Karpas-422 (cell line): ENCODE results near the gene ALDH1A3. TPM values are rescaled to one million over a fixed set of nuclear protein-coding genes. Genes with fewer than 3 reads are reported as not detected.

ENCODE experiments used
- DNase-seq: peaks from one replicate; pipeline ENCODE4 v3.0.0-alpha.2; 2015
- H2AFZ ChIP-seq: fragments of 200-600 bp; sonication (generic); 2 replicates; pipeline ENCODE4 v1.6.1; 2014; ENCODE audit warnings: antibody characterized with exemption, low read length, mixed read lengths
- H3K27ac ChIP-seq: fragments of 200-600 bp; sonication (generic); 2 replicates; pipeline ENCODE4 v1.5.1; 2014; ENCODE audit warnings: mild to moderate bottlenecking, low read length, moderate library complexity
- H3K27me3 ChIP-seq: fragments of 200-600 bp; sonication (generic); 2 replicates; pipeline ENCODE4 v1.6.1; 2014; ENCODE audit warnings: low read length, mixed read lengths
- H3K36me3 ChIP-seq: fragments of 200-600 bp; sonication (generic); 2 replicates; pipeline ENCODE4 v1.6.1; 2014; ENCODE audit warnings: low read length, mixed read lengths; ENCODE audit not compliant: insufficient read depth
- H3K4me1 ChIP-seq: fragments of 200-600 bp; sonication (generic); 2 replicates; pipeline ENCODE4 v1.6.1; 2014; ENCODE audit warnings: mild to moderate bottlenecking, low read length, mixed read lengths
- H3K4me2 ChIP-seq: fragments of 200-600 bp; sonication (generic); 2 replicates; pipeline ENCODE4 v1.6.1; 2014; ENCODE audit warnings: low read length, low read depth, mild to moderate bottlenecking; ENCODE audit not compliant: poor library complexity, severe bottlenecking
- H3K4me3 ChIP-seq: fragments of 200-600 bp; sonication (generic); 2 replicates; pipeline ENCODE4 v1.5.1; 2014; ENCODE audit warnings: mild to moderate bottlenecking, antibody characterized with exemption, low read length, mixed read lengths
- H3K79me2 ChIP-seq: fragments of 200-600 bp; sonication (generic); 2 replicates; pipeline ENCODE4 v1.6.1; 2014; ENCODE audit warnings: mild to moderate bottlenecking, low read length, mixed read lengths
- H3K9ac ChIP-seq: fragments of 200-600 bp; sonication (generic); 2 replicates; pipeline ENCODE4 v1.6.0; 2014; ENCODE audit warnings: low read length
- H3K9me2 ChIP-seq: fragments of 200-600 bp; sonication (generic), shearing (Covaris generic); replicated peaks from 2 replicates; pipeline ENCODE4 v1.6.0; 2014; ENCODE audit warnings: mild to moderate bottlenecking, low read length, moderate library complexity; ENCODE audit not compliant: insufficient read depth
- H3K9me3 ChIP-seq: fragments of 300-700, 200-600 bp; sonication (generic); 2 replicates; pipeline ENCODE4 v1.6.1; 2014; ENCODE audit warnings: low read length, mixed read lengths
- H4K20me1 ChIP-seq: fragments of 200-600 bp; sonication (generic); 2 replicates; pipeline ENCODE4 v1.6.1; 2014; ENCODE audit warnings: mild to moderate bottlenecking, antibody characterized with exemption, low read length, low read depth; ENCODE audit not compliant: insufficient read depth
- total RNA-seq: library from RNA; depleted of rRNA; stranded (reverse); fragments of >200 nt; shearing (Covaris generic); gene quantifications from 2 replicates; pipeline ENCODE4 v1.2.3, GENCODE V29; 2014; ENCODE audit warnings: low replicate concordance

The ALDH1A3 gene
- total RNA-seq, 1 experiment from 2014 or later = not detected

DNA sequence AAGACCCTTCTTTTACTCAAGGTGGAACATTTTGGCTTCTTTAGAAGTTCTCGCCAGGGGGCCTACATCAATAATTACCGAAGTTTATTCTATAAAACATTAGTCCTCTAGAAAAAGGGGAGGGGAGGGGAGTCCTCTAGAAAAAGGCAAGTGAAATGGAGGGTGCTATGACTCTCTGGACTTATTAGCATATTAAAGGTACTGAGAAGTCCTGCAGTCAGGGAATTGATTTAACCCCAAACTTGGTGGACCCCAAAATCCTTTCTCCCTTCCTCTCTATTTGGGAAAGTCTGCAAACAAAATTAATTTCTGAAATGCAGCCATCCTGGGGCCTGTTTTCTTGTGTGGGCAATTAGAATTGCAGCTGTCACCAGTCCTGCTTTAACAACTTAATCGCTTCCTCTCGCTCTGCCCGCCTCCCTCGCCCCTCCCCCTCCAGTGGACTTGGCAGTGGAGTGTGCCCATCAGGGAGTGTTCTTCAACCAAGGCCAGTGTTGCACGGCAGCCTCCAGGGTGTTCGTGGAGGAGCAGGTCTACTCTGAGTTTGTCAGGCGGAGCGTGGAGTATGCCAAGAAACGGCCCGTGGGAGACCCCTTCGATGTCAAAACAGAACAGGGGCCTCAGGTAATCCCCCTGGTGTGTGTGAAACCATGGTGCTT is 20.6 kb downstream of the ALDH1A3 start:
- H3K79me2 ChIP-seq = no peaks in the 10 kb centered on the region
- peaks cover 7% of the 10 kb centered on the region; the same call in 1 of the 2 replicates for H3K4me1 ChIP-seq
- no peak overlapping the region for H3K27ac ChIP-seq
- H2AFZ ChIP-seq = no peak overlapping the region
- no peaks in the 10 kb centered on the region for H3K27me3 ChIP-seq
- no peaks in the 10 kb centered on the region for H3K9me2 ChIP-seq
- H3K9me3 ChIP-seq = no peaks in the 10 kb centered on the region
- no peak overlapping the region for H3K4me2 ChIP-seq
- DNase-seq = no peak
- no peak overlapping the region for H3K9ac ChIP-seq
- H4K20me1 ChIP-seq = no peaks in the 10 kb centered on the region
- no peak overlapping the region for H3K4me3 ChIP-seq
- H3K36me3 ChIP-seq = no peaks in the 10 kb centered on the region

DNA sequence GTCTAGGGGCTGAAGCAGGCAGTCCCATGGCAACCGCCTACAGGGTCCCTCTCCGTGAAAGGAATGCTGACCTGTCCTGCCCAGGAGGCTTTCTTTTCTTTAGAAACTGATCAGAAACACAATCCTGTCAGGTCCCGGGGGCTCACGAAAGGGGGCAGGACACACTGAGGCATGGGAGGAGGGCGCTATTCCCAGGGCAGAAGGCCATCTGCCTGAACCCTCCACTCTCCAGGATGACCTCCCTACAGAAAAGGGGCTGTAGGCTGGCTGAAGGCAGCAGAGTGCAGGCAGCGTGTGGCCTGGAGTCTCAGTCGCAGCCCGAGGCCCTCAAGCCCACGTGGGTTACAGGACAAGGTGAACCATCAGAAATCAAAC is 21.2 kb downstream of the ALDH1A3 start:
- no peaks in the 10 kb centered on the region for H4K20me1 ChIP-seq
- H3K36me3 ChIP-seq = no peaks in the 10 kb centered on the region
- H3K9me3 ChIP-seq = no peaks in the 10 kb centered on the region
- DNase-seq = no peak
- no peak overlapping the region for H3K4me3 ChIP-seq
- H3K4me2 ChIP-seq = no peak overlapping the region
- no peaks in the 10 kb centered on the region for H3K9me2 ChIP-seq
- H3K4me1 ChIP-seq = peaks cover 7% of the 10 kb centered on the region; the same call in 1 of the 2 replicates
- H3K27ac ChIP-seq = no peak overlapping the region
- H3K9ac ChIP-seq = no peak overlapping the region
- no peak overlapping the region for H2AFZ ChIP-seq
- H3K27me3 ChIP-seq = no peaks in the 10 kb centered on the region
- H3K79me2 ChIP-seq = no peaks in the 10 kb centered on the region

DNA sequence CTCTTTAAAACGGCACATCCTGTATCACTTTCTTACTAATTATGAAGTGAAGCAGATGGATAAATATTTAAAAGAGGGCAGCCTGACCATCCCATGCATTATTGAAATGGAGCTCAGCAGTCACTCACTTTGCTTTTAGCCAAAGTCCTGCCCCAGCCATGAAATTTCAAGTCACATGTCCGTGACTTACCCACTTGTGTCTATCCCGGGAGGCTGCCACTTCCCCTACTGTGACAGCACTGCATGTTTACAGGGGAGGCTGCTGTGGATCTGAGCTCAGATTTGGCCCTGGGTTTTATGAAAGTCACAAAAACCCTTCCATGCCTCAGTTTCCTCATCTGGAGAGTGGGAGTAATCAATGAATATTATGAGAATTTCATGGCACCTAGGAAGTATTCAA is 21.7 kb downstream of the ALDH1A3 start:
- Histone ChIP-seq H3K27ac (no peak overlapping the region), H3K9ac (no peak overlapping the region), H3K27me3 (no peaks in the 10 kb centered on the region), H3K9me3 (no peaks in the 10 kb centered on the region), H3K4me3 (no peak overlapping the region), H3K4me2 (no peak overlapping the region), H3K9me2 (no peaks in the 10 kb centered on the region), H3K36me3 (no peaks in the 10 kb centered on the region), H3K79me2 (no peaks in the 10 kb centered on the region), H2AFZ (no peak overlapping the region), H4K20me1 (no peaks in the 10 kb centered on the region), H3K4me1 (peaks cover 4% of the 10 kb centered on the region; the same call in 1 of the 2 replicates)
- DNase-seq = no peak

DNA sequence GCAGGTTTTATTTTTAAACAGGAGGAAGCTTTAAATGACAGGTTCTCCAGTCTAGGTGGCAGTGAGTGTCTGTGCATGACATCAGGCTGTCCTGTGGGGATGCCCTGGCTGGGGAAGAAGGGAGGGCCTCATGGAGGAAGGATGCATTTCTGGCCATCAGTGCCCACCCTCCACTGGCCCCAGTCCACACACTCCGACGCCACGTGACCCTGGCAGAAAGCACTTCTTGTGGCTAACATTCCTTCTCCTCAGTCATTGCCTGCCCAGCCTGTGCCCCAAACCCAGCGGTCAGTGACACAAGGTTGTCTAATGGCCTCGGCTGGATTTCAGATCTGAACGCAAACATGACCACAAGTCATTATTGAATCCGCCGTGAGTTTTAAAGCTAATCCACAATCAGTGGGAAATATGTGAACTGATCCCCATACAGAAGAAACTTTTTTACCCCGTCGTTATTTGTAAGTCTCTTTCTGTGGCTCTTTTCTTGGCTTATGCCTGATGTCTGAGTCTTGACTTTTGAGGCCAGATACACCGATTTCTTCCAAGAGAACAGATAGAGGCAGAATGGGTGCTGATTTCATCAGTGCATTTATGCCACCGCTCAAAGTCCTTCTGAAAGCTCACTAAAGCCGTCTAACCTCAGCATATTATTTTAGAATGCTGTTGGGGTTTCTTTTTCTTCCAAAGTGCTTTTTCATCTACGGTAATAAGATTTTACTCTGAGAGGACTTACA is 22.2 kb downstream of the ALDH1A3 start:
- Histone ChIP-seq H3K27me3 (no peaks in the 10 kb centered on the region), H3K79me2 (no peaks in the 10 kb centered on the region), H4K20me1 (no peaks in the 10 kb centered on the region), H3K9me3 (no peaks in the 10 kb centered on the region), H3K4me1 (no peaks in the 10 kb centered on the region), H3K27ac (no peak overlapping the region), H3K9me2 (no peaks in the 10 kb centered on the region), H3K36me3 (no peaks in the 10 kb centered on the region), H3K9ac (no peak overlapping the region), H3K4me2 (no peak overlapping the region), H2AFZ (no peak overlapping the region), H3K4me3 (no peak overlapping the region)
- DNase-seq = no peak

DNA sequence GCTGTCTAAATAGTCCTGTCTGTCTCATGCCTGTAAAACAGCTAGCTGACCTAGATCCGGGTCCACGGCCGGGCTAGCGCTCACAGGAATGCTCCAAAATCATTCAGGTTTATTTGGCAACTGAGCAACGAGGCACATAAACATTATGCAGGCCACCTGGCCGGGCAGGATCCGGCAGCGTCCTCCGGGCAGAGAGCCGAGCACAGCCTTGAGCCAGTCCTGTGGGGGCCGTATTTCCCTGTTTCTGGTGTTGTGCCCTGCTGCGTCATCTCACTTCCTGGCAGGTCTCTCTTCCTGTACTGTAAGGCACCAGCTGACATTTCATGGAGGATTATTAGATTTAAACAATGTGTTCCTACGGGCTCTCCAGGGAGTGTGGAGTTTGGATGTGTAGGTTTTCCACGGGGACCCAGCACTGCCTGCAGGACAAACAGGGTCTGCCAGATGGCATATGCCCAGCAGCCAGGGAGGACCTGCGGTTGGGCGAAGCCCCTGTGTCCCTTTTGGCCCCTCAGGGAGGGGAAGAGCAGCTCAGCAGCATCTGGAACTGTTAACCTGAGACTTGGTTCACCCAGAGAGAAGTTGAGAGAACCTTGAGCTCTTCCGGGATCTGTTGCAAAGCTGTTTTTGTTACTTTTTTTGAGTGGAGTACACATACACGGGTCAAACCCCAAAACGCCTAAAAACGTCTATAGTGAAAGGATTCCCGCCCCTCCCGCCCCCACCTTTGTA is 23.0 kb downstream of the ALDH1A3 start:
- H3K4me3 ChIP-seq = no peak overlapping the region

DNA sequence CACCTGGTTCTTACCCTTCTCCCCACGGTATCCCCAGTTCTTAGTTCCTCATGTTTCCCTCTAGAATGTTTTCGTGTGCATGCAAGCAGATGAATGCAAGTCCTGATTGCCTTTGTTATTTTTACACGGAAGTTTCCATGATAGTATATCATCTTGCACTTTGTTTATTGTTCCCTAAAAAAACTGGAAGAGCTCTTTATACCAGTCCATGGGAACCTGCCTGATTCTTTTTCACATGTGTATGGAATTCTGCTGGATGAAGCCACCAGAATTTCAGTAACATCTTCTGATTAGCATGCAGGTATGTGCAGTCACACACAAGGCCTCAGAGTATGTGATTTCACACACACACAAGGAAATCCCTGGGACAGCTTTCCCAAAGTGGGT is 23.5 kb downstream of the ALDH1A3 start:
- no peak overlapping the region for H2AFZ ChIP-seq

More for the DNA sequence above, 23.0 kb downstream of the ALDH1A3 start:
- Histone ChIP-seq H3K4me2 (no peak overlapping the region), H3K9me3 (no peaks in the 10 kb centered on the region), H3K9me2 (no peaks in the 10 kb centered on the region), H3K27ac (no peak overlapping the region), H3K36me3 (no peaks in the 10 kb centered on the region), H3K9ac (no peak overlapping the region), H2AFZ (no peak overlapping the region), H3K27me3 (no peaks in the 10 kb centered on the region), H3K79me2 (no peaks in the 10 kb centered on the region), H4K20me1 (no peaks in the 10 kb centered on the region), H3K4me1 (no peaks in the 10 kb centered on the region)
- no peak for DNase-seq

DNA sequence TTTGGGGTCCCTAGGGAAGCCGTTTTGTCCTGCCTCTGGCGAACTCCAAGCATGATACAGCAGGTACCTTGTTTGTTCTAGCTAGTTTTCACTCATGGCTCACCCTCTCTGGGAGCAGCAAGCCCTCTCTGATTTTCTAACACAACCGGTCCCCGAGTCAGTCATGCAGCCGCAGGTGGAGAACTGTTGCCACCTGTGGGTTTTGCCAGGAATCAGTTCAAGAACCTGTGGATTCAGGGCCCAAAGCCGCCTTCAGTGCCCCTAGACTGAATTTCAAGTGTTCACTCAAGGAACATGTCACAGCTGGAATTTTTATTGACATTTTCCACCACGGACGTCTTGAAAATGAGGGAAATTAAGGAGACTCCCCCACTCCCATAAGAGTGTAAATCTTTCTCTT is 26.2 kb downstream of the ALDH1A3 start:
- no peaks in the 10 kb centered on the region for H3K79me2 ChIP-seq
- DNase-seq = no peak
- no peaks in the 10 kb centered on the region for H4K20me1 ChIP-seq
- no peaks in the 10 kb centered on the region for H3K9me3 ChIP-seq
- H3K9me2 ChIP-seq = no peaks in the 10 kb centered on the region
- H3K4me1 ChIP-seq = no peaks in the 10 kb centered on the region
- H3K9ac ChIP-seq = no peak overlapping the region
- H2AFZ ChIP-seq = no peak overlapping the region
- H3K36me3 ChIP-seq = no peaks in the 10 kb centered on the region
- H3K4me3 ChIP-seq = no peak overlapping the region
- H3K27ac ChIP-seq = no peak overlapping the region
- H3K4me2 ChIP-seq = no peak overlapping the region
- no peaks in the 10 kb centered on the region for H3K27me3 ChIP-seq

More for the DNA sequence above, 23.5 kb downstream of the ALDH1A3 start:
- no peak overlapping the region for H3K27ac ChIP-seq
- no peaks in the 10 kb centered on the region for H3K27me3 ChIP-seq
- H3K36me3 ChIP-seq = no peaks in the 10 kb centered on the region
- no peaks in the 10 kb centered on the region for H4K20me1 ChIP-seq
- H3K4me1 ChIP-seq = no peaks in the 10 kb centered on the region
- H3K9me2 ChIP-seq = no peaks in the 10 kb centered on the region
- no peaks in the 10 kb centered on the region for H3K79me2 ChIP-seq
- no peak overlapping the region for H3K4me2 ChIP-seq
- H3K9ac ChIP-seq = no peak overlapping the region
- no peaks in the 10 kb centered on the region for H3K9me3 ChIP-seq
- no peak overlapping the region for H3K4me3 ChIP-seq
- DNase-seq = no peak

DNA sequence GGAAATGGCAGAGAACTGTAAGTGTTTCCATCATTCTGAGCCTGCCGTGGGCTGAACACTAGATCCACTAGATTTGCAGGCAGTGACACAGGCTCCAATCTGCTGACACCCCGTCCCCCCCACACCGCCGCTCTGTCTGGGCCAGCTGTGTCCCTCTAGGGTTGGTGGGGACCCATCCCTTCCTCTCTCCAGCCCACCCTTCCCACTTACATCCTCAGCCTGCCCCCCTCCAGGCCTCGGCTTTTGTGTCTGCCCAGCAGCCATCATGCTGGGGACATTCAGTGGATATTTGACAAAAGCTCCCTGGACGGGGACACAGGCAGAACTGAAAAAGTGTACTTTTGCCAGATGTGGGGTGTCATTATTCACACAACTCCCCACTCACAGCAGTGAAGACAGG is 28.8 kb downstream of the ALDH1A3 start:
- Histone ChIP-seq H3K4me3 (no peak overlapping the region), H3K27ac (no peak overlapping the region)
- DNase-seq = no peak

More for the DNA sequence above, 28.8 kb downstream of the ALDH1A3 start:
- Histone ChIP-seq H2AFZ (no peak overlapping the region), H3K9me2 (no peaks in the 10 kb centered on the region), H4K20me1 (no peaks in the 10 kb centered on the region), H3K9ac (no peak overlapping the region), H3K27me3 (no peaks in the 10 kb centered on the region), H3K4me2 (no peak overlapping the region), H3K79me2 (no peaks in the 10 kb centered on the region), H3K9me3 (no peaks in the 10 kb centered on the region), H3K4me1 (no peaks in the 10 kb centered on the region), H3K36me3 (no peaks in the 10 kb centered on the region)
